ENCODE results near the gene HS6ST3.

HS6ST3 gene

DNA sequence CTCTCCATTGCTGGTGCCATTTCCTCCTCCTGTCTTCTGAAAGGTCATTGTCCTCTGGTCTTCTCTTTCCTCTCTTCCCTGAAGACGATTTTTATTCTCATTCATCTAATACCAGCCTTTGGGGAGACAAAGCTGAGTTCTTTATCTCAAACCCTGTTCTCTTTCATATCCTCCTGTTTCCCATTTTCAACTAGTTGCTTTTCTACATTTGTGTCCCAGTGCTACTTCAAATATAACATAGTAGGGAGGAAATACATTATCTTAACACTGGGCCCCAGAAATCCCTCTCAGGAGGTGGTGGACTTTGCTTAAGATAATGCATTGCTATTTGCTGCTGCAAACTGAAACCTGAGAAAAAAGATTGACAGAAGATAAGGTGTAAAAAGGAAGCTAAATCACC lies 159.1 kb downstream of the HS6ST3 start:
- DNase-seq (ENCODE audit: low read depth): no peak
- no peak overlapping the region for H3K4me3 ChIP-seq (replicated peaks; ENCODE audit: low read depth, low read length)
- TF ChIP-seq, protein P1, sequence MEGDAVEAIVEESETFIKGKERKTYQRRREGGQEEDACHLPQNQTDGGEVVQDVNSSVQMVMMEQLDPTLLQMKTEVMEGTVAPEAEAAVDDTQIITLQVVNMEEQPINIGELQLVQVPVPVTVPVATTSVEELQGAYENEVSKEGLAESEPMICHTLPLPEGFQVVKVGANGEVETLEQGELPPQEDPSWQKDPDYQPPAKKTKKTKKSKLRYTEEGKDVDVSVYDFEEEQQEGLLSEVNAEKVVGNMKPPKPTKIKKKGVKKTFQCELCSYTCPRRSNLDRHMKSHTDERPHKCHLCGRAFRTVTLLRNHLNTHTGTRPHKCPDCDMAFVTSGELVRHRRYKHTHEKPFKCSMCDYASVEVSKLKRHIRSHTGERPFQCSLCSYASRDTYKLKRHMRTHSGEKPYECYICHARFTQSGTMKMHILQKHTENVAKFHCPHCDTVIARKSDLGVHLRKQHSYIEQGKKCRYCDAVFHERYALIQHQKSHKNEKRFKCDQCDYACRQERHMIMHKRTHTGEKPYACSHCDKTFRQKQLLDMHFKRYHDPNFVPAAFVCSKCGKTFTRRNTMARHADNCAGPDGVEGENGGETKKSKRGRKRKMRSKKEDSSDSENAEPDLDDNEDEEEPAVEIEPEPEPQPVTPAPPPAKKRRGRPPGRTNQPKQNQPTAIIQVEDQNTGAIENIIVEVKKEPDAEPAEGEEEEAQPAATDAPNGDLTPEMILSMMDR (IDR thresholded peaks at IDR 0.05; ENCODE audit: low read length, missing control alignments): no peak

DNA sequence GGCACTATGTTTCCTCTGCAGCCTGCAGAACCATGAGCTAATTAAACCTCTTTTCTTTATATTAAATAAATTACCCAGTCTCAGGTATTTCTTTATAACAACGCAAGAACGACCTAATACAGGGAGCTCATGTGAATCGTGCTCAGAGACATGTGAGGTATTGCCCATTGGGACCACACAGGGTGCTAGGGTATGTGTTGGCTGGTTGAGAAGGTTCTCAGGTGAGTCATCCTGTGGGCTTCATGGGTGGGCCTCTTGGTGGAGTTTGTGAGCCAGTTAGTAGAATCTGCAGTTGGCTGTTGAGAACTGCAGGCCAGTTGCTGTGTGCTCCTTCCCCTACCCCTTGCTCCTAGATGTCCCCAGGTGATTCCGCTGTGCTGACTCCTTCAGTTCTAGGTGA lies 163.0 kb downstream of the HS6ST3 start:
- no peak for DNase-seq (ENCODE audit: low read depth)
- TF ChIP-seq, protein P1 (IDR thresholded peaks at IDR 0.05; ENCODE audit: low read length, missing control alignments): no peak
- H3K4me3 ChIP-seq (replicated peaks; ENCODE audit: low read depth, low read length): no peak overlapping the region

DNA sequence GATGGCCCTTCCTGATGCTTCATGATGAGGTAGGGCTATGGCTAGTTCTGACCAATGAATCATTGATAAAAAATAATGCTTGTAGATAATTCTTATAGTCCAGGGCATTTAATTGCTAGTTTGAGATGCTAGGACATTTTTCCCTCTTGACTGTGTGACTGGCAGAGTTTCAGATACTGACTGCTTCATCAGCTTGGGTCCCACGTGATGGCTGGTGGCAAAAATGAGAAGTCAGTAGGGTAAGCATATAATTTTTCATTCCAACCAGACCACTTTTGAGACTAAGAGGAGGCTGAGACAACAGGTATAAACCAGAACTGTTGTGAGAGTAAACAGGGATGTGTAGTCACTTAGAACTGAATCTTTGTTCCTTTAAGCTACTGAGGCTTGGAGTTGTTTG lies 183.3 kb downstream of the HS6ST3 start:
- TF ChIP-seq, protein P1 (IDR thresholded peaks at IDR 0.05; ENCODE audit: low read length, missing control alignments): no peak
- no peak for DNase-seq (ENCODE audit: low read depth)
- no peak overlapping the region for H3K4me3 ChIP-seq (replicated peaks; ENCODE audit: low read depth, low read length)

DNA sequence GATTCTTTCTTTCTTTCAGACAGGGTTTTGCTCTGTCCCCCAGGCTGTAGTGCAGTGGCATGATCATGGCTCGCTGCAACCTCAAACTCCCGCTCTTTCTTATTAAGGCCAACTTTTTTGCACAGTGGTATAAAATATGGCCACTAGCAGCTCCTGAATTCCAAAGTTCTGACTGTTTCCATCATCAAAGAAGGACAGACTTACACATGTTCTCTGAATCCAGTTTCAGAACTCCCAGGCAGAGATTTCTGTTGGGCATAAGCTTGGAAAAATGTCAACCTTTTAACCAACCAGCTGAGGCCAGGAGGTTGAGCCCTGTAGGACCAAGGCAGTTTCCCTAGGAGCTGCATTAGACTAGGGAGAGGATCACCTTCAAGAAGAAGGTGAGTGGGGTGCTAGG lies 184.1 kb downstream of the HS6ST3 start:
- TF ChIP-seq, protein P1 (IDR thresholded peaks at IDR 0.05; ENCODE audit: low read length, missing control alignments): no peak

DNA sequence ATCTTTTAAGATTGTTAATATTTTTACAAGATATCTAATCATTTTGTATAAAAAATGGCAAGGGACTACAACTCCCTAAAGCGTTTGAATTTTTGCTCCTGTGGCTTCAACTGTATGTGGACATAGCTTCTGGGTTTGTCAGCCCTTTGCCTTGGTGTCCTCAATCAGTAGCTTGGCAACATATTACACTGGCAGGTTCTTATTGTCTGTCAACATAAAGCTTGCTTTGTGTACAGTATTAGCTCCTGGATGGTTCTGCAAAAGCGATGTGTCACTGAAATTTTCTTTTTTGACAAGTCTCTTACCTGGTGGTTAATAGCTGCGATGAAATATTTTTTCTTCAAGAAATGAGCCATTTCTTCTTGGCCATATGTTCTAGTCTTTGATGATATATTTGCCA lies 190.0 kb downstream of the HS6ST3 start:
- H3K4me3 ChIP-seq (replicated peaks; ENCODE audit: low read depth, low read length): no peak overlapping the region
- TF ChIP-seq, protein P1 (IDR thresholded peaks at IDR 0.05; ENCODE audit: low read length, missing control alignments): no peak
- DNase-seq (ENCODE audit: low read depth): no peak

More for the DNA sequence above, 184.1 kb downstream of the HS6ST3 start:
- no peak overlapping the region for H3K4me3 ChIP-seq (replicated peaks; ENCODE audit: low read depth, low read length)
- no peak for DNase-seq (ENCODE audit: low read depth)

DNA sequence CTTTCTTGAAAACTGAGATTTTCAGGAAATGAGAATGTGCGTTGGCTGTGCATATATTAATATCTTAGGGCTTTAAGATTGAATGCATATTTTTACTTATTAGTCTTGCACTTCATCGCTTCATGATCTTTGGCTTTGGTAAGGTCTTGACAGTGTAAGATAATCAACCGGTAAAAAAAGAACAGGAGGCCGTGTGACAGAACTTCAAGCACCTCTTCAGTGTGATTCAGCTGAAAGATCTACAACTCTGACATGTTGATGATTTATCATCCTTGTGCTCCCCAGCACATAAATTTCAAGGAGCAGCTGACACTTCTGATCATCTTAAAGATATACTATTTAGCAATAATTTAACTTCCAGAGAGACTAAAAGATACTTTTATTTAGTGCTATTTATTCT lies 195.1 kb downstream of the HS6ST3 start:
- no peak for DNase-seq (ENCODE audit: low read depth)
- TF ChIP-seq, protein P1 (IDR thresholded peaks at IDR 0.05; ENCODE audit: low read length, missing control alignments): no peak
- no peak overlapping the region for H3K4me3 ChIP-seq (replicated peaks; ENCODE audit: low read depth, low read length)

DNA sequence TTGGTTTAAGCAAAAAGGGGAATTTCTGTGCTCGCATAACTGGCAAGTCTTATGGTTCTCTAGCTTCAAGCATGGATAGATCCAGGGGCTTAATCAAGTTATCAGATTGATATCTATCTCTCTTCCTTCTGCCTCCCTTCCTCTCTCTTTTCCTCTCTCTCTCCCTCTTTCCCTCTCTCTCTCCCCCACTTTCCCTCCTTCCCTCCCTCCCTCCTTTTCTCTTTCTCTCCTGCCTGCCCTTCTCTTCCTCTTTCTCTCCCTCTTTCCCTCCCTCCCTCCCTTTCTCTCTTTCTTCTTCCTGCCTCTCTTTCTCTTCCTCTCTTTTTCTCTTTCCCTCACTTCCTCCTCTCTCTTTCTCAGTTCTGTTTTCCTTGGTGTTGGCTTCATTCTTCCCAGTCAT lies 195.8 kb downstream of the HS6ST3 start:
- TF ChIP-seq, protein P1 (IDR thresholded peaks at IDR 0.05; ENCODE audit: low read length, missing control alignments): no peak
- no peak for DNase-seq (ENCODE audit: low read depth)
- no peak overlapping the region for H3K4me3 ChIP-seq (replicated peaks; ENCODE audit: low read depth, low read length)
